ENCODE data around the gene RAET1L.
"Not testable (repeated sequence)": the region's sequence is repeated elsewhere in the genome, so short reads cannot be mapped to it uniquely, and the experiment has no call there.

The RAET1L gene

DNA sequence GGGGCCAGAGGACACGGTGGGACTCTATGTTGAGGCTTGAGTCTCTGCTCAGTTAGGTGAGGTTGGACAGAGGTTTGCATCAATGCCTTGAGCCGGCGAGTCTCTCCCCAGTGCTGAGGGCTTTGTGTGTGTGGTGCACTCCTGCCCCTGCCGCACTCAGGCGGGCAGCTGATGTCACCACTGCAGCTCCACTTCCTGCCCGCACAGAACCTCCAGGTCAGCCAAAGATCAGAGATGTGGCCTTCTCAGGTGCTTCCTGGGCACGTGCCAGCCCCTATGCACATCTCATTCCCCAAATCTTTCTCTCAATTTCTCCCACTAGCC, 33.9 kb downstream of the RAET1L start:
- DNase-seq (ENCODE audit: low spot score); H3K4me2 ChIP-seq (ENCODE audit: insufficient read depth, low read length, poor library complexity, severe bottlenecking); H2BK120ac ChIP-seq (ENCODE audit: low read depth, low read length); H2BK15ac ChIP-seq (ENCODE audit: low read length); H3K79me1 ChIP-seq (ENCODE audit: low read depth, low read length); H4K91ac ChIP-seq (ENCODE audit: low read depth, low read length, poor library complexity); H3K9ac ChIP-seq (ENCODE audit: low read depth, low read length, poor library complexity); H3K4me3 ChIP-seq (ENCODE audit: low read length in 2 of 2); H2BK5ac ChIP-seq (ENCODE audit: low read length); H3K36me3 ChIP-seq (replicated peaks in 1 of 2; ENCODE audit: control insufficient read depth in 2 of 2, insufficient read depth in 2 of 2, low read length in 2 of 2); H3K4me1 ChIP-seq (ENCODE audit: control insufficient read depth in 2 of 2, insufficient read depth in 1 of 2, low read depth in 1 of 2, low read length in 2 of 2); H4K8ac ChIP-seq (ENCODE audit: low read depth, low read length); H3K14ac ChIP-seq (ENCODE audit: low read length); H3K23ac ChIP-seq (ENCODE audit: low read depth, low read length, poor library complexity); H2BK12ac ChIP-seq (ENCODE audit: low read length); H3K27ac ChIP-seq (replicated peaks; ENCODE audit: low read length); H3K4ac ChIP-seq (ENCODE audit: low read length); H3K18ac ChIP-seq (ENCODE audit: low read length); H2AK5ac ChIP-seq (ENCODE audit: low read depth, low read length): not testable (repeated sequence)
- H2AFZ ChIP-seq (ENCODE audit: low read length), result peak overlapping the region; percentile 87
- WGBS, 2 donors (ENCODE audit: extremely low coverage in 2 of 2, insufficient read length in 2 of 2, insufficient replicate concordance in 1 of 2), result no CpG with 5 or more reads among the region's 7 CpGs
- H3K27me3 ChIP-seq (ENCODE audit: control insufficient read depth in 3 of 3, insufficient read depth in 3 of 3, low read depth in 1 of 3, low read length in 3 of 3), result peaks cover 33 to 80% (median 65%) of the 10 kb centered on the region in 3 experiments
- H3K9me3 ChIP-seq (replicated peaks in 1 of 2; ENCODE audit: control insufficient read depth in 2 of 2, insufficient read depth in 1 of 2, low read depth in 1 of 2, low read length in 2 of 2), result peaks cover 11 to 30% of the 10 kb centered on the region in 2 donors

DNA sequence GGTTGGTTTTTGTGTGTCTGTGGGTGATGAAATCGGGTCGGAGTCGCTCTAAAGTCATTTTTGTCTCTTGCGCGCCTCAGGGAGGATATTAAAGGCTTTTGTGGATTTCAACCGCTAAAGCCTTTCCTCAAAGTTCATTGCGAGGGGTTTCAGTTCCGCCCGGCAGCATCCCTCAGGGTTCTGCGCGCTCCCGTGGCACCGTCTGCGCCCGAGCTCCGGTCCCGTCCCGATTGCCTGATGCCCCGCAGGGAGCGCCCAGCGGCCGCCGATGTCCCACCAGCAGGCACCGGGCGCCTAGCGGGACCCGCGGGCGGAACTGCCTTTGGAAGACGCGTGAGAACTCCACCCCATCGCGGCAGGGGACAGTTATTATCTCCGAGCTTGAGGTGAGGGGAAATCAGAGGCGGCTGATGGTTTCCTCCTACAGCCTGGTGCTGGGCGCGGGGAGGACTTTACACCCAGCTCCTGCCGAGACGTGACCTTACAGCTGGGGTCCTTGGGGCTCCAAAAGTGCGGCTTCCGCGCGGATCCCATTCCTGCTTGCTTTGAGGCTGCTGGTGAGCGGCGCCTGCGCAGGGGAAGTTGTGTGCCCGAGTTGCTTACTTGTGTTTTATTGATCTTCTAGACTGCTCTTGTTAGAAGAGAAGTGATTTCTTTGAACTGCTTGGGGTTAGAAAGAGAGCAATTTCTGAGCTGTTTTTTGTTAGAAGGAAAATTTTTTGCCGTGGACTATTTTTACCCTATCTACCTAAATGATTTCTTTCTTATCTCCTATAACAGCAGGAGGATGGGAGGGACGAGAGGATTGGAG, 34.5 kb downstream of the RAET1L start:
- H3K18ac ChIP-seq (ENCODE audit: low read length), result peak overlapping the region; percentile 15
- peak overlapping the region; percentile 25 for H3K23ac ChIP-seq (ENCODE audit: low read depth, low read length, poor library complexity)
- H2BK12ac ChIP-seq (ENCODE audit: low read length), result no peak overlapping the region
- no peaks in the 10 kb centered on the region for H3K79me1 ChIP-seq (ENCODE audit: low read depth, low read length)
- no peak overlapping the region for H3K4ac ChIP-seq (ENCODE audit: low read length)
- H3K4me2 ChIP-seq (ENCODE audit: insufficient read depth, low read length, poor library complexity, severe bottlenecking), result peak overlapping the region; percentile 55
- peaks cover 11 to 34% of the 10 kb centered on the region in 2 donors for H3K9me3 ChIP-seq (replicated peaks in 1 of 2; ENCODE audit: control insufficient read depth in 2 of 2, insufficient read depth in 1 of 2, low read depth in 1 of 2, low read length in 2 of 2)
- H3K27ac ChIP-seq (replicated peaks; ENCODE audit: low read length), result no peak overlapping the region
- H3K4me1 ChIP-seq (ENCODE audit: control insufficient read depth in 2 of 2, insufficient read depth in 1 of 2, low read depth in 1 of 2, low read length in 2 of 2), result peaks cover 5 to 10% of the 10 kb centered on the region in 2 donors
- H2BK15ac ChIP-seq (ENCODE audit: low read length), result no peak overlapping the region
- H3K14ac ChIP-seq (ENCODE audit: low read length), result no peak overlapping the region
- no peak overlapping the region for H4K91ac ChIP-seq (ENCODE audit: low read depth, low read length, poor library complexity)
- H2AK5ac ChIP-seq (ENCODE audit: low read depth, low read length), result no peak overlapping the region
- H2BK5ac ChIP-seq (ENCODE audit: low read length), result no peak overlapping the region
- no CpG with 5 or more reads among the region's 49 CpGs for WGBS, 2 donors (ENCODE audit: extremely low coverage in 2 of 2, insufficient read length in 2 of 2, insufficient replicate concordance in 1 of 2)
- no peak overlapping the region for H3K9ac ChIP-seq (ENCODE audit: low read depth, low read length, poor library complexity)
- peaks cover 36 to 86% (median 69%) of the 10 kb centered on the region in 3 experiments for H3K27me3 ChIP-seq (ENCODE audit: control insufficient read depth in 3 of 3, insufficient read depth in 3 of 3, low read depth in 1 of 3, low read length in 3 of 3)
- no peak for DNase-seq (ENCODE audit: low spot score)
- H2AFZ ChIP-seq (ENCODE audit: low read length), result peak overlapping the region; percentile 87
- H3K36me3 ChIP-seq (replicated peaks in 1 of 2; ENCODE audit: control insufficient read depth in 2 of 2, insufficient read depth in 2 of 2, low read length in 2 of 2), result no peaks in the 10 kb centered on the region
- no peak overlapping the region for H4K8ac ChIP-seq (ENCODE audit: low read depth, low read length)
- H2BK120ac ChIP-seq (ENCODE audit: low read depth, low read length), result no peak overlapping the region
- H3K4me3 ChIP-seq (ENCODE audit: low read length in 2 of 2), result peak overlapping the region; percentile 29 to 61

DNA sequence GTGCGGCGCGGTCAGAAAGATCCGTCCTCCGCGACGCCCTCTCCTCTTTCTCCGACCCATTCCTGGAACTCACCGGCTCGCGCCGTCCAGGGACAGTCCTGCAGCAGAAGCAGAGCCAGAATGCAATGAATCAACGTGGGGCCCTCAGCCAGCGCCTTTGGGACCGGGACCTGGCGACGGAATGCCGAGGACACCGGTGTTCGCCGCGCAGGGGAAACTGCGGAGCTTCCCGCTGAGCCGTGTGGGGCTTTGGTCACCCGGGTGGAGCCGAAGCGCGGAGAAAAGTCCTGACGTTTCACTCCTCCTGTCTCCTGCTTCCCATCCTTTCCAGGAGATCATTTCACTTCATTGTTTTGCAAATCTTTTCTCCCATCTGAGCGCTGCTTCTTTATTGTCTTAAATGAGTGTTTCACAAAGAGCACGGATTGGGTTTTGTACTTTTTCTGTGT, 35.1 kb downstream of the RAET1L start:
- Histone ChIP-seq H3K4me3 (ENCODE audit: low read length in 2 of 2) (no peak overlapping the region), H4K8ac (ENCODE audit: low read depth, low read length) (no peak overlapping the region), H4K91ac (ENCODE audit: low read depth, low read length, poor library complexity) (no peak overlapping the region), H3K36me3 (replicated peaks in 1 of 2; ENCODE audit: control insufficient read depth in 2 of 2, insufficient read depth in 2 of 2, low read length in 2 of 2) (no peaks in the 10 kb centered on the region), H3K9me3 (replicated peaks in 1 of 2; ENCODE audit: control insufficient read depth in 2 of 2, insufficient read depth in 1 of 2, low read depth in 1 of 2, low read length in 2 of 2) (peaks cover 13 to 37% of the 10 kb centered on the region in 2 donors), H3K23ac (ENCODE audit: low read depth, low read length, poor library complexity) (peak overlapping the region; percentile 76), H3K9ac (ENCODE audit: low read depth, low read length, poor library complexity) (no peak overlapping the region), H2AFZ (ENCODE audit: low read length) (peak overlapping the region; percentile 87), H2BK120ac (ENCODE audit: low read depth, low read length) (no peak overlapping the region), H2BK5ac (ENCODE audit: low read length) (no peak overlapping the region), H2BK12ac (ENCODE audit: low read length) (no peak overlapping the region), H3K4ac (ENCODE audit: low read length) (no peak overlapping the region), H3K14ac (ENCODE audit: low read length) (peak overlapping the region; percentile 91), H2BK15ac (ENCODE audit: low read length) (no peak overlapping the region), H3K27me3 (ENCODE audit: control insufficient read depth in 3 of 3, insufficient read depth in 3 of 3, low read depth in 1 of 3, low read length in 3 of 3) (peaks cover 40 to 92% (median 75%) of the 10 kb centered on the region in 3 experiments), H3K4me1 (ENCODE audit: control insufficient read depth in 2 of 2, insufficient read depth in 1 of 2, low read depth in 1 of 2, low read length in 2 of 2) (peaks cover 5 to 10% of the 10 kb centered on the region in 2 donors), H3K79me1 (ENCODE audit: low read depth, low read length) (no peaks in the 10 kb centered on the region), H3K4me2 (ENCODE audit: insufficient read depth, low read length, poor library complexity, severe bottlenecking) (no peak overlapping the region), H3K27ac (replicated peaks; ENCODE audit: low read length) (no peak overlapping the region), H3K18ac (ENCODE audit: low read length) (peak overlapping the region; percentile 72), H2AK5ac (ENCODE audit: low read depth, low read length) (peak overlapping the region; percentile 22)
- DNase-seq (ENCODE audit: low spot score), result no peak
- no CpG with 5 or more reads among the region's 32 CpGs for WGBS, 2 donors (ENCODE audit: extremely low coverage in 2 of 2, insufficient read length in 2 of 2, insufficient replicate concordance in 1 of 2)

DNA sequence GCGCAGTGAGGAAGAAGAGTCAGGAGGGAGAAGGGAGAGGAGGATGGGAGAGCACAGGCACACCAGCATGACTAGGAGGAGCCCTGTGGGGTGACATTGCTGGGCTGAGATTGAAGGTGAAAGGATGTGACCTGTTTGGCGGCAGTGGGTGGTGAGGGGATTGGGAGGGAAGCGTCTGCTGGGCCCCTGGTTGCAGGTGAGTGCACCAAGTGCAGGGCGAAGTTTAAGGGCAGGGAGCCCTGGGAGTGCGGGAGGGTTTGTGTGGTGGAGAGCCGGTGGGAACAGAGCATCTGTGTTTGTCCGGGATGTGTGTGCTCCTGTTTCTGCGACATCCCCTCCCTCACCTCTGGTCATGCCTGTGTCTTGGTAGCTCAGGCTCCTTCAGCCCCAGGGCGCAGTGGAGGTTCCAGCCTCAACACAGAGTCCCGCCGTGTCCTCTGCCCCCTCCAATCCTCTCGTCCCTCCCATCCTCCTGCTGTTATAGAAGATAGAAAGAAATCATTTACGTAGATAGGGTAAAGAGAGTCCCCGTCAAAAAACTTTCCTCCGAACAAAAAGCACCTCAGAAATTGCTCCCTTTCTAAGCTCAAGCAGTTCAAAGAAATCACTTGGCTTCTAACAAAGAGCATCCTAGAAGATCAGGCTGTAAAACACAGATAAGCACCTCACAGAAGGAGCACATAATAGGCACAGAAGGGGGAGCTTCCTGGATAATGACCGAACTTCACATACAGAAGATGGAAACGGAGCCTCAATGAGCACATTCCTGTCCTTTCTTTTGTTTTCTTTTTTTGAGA, 36.6 kb downstream of the RAET1L start:
- Histone ChIP-seq H2AK5ac (ENCODE audit: low read depth, low read length) (no peak overlapping the region), H2BK120ac (ENCODE audit: low read depth, low read length) (no peak overlapping the region), H3K18ac (ENCODE audit: low read length) (no peak overlapping the region), H3K9ac (ENCODE audit: low read depth, low read length, poor library complexity) (no peak overlapping the region), H3K4me3 (ENCODE audit: low read length in 2 of 2) (peak overlapping the region in 1 of 2 donors; percentile 3), H3K14ac (ENCODE audit: low read length) (no peak overlapping the region), H3K23ac (ENCODE audit: low read depth, low read length, poor library complexity) (peak overlapping the region; percentile 2), H2BK12ac (ENCODE audit: low read length) (no peak overlapping the region), H4K8ac (ENCODE audit: low read depth, low read length) (no peak overlapping the region), H2AFZ (ENCODE audit: low read length) (no peak overlapping the region), H3K79me1 (ENCODE audit: low read depth, low read length) (no peaks in the 10 kb centered on the region), H3K4me1 (ENCODE audit: control insufficient read depth in 2 of 2, insufficient read depth in 1 of 2, low read depth in 1 of 2, low read length in 2 of 2) (peaks cover 5 to 10% of the 10 kb centered on the region in 2 donors), H3K36me3 (replicated peaks in 1 of 2; ENCODE audit: control insufficient read depth in 2 of 2, insufficient read depth in 2 of 2, low read length in 2 of 2) (no peaks in the 10 kb centered on the region), H2BK5ac (ENCODE audit: low read length) (no peak overlapping the region), H3K27ac (replicated peaks; ENCODE audit: low read length) (no peak overlapping the region), H4K91ac (ENCODE audit: low read depth, low read length, poor library complexity) (no peak overlapping the region), H3K4me2 (ENCODE audit: insufficient read depth, low read length, poor library complexity, severe bottlenecking) (no peak overlapping the region), H3K4ac (ENCODE audit: low read length) (no peak overlapping the region), H3K27me3 (ENCODE audit: control insufficient read depth in 3 of 3, insufficient read depth in 3 of 3, low read depth in 1 of 3, low read length in 3 of 3) (peaks cover 45 to 94% (median 82%) of the 10 kb centered on the region in 3 experiments), H3K9me3 (replicated peaks in 1 of 2; ENCODE audit: control insufficient read depth in 2 of 2, insufficient read depth in 1 of 2, low read depth in 1 of 2, low read length in 2 of 2) (peaks cover 13 to 32% of the 10 kb centered on the region in 2 donors), H2BK15ac (ENCODE audit: low read length) (no peak overlapping the region)
- no peak for DNase-seq (ENCODE audit: low spot score)
- WGBS, 2 donors (ENCODE audit: extremely low coverage in 2 of 2, insufficient read length in 2 of 2, insufficient replicate concordance in 1 of 2), result no CpG with 5 or more reads among the region's 17 CpGs
